ENCODE measurements around the gene CHST12.

The CHST12 gene

DNA sequence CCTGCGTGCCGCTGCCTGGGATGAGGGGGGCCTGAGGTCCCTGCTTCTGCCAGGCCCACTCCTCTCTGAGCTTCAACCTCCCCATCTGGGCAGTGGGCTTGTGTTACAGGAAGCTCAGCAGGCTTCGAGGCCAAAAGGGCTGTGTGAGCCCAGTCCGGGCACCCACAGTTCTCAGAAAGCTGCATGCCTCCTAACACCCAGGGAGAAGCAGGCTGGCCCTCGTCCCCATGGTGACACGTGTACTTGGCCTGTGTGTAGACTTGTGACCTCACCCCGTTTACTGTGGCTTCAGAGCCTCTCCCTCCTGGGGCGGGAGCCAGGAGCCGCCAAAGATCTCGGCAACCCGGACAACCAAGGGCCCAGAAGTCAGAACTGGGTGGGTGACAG, 75.0 kb downstream of the CHST12 start:
- DNase-seq (ENCODE audit: low spot score) = no peak

DNA sequence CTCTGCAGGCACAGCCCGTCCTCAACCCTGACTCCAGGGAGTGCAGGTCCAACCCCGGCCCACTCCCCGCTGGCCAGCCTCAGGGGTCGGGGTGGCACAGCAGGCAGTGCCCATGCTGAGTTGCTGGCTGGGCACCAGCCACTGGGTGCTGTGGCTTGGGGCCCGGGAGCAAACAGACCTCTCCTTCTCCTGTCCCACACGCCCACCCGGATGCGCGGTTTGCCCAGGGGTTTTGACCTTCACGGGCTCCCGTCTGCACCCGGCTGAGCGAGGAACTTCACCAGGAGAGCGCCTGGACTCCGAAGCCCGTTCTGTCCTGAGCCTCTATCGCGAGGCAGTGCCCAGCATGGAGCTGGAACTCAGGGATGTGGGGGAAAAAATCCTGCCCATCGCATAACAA, 75.4 kb downstream of the CHST12 start:
- no peak for DNase-seq (ENCODE audit: low spot score)

DNA sequence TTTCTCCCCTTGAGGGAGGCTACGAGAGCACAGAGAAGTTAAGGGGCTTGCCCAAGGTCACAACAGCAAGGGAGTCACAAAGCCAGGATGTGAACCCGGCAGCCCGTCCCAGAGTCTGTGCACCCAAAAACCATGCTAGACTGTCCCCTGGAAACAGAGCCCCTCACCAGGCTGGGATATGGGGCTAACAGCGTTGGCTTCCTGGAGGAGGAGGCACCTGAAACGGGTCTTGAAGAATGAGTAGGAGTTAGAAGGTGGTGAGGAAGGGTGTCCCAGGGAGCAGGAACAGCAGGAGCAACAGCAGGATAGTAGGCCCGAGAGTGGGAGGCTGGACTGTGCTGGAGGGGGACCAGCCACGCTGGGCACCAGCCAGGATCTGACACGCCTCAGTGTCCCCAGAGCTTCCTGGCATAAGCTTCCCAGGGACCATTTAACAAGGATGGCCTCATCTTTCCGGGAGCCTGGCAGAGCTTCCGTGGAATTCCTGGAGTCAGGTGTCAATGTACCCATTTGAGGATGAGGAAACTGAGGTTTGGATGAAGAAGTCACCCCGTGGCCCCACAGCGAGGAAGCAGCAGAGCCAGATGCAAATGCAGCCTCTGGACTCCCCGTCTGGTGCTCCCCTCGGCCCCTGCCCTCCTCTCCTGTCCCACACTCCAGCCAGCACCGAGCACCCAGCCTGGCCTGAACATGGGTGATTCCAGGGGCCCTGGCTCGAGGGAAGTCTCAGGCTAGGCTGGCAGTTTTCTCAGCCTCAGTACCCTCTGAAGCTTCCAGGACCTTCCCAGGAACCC, 76.1 kb downstream of the CHST12 start:
- DNase-seq (ENCODE audit: low spot score) = no peak

DNA sequence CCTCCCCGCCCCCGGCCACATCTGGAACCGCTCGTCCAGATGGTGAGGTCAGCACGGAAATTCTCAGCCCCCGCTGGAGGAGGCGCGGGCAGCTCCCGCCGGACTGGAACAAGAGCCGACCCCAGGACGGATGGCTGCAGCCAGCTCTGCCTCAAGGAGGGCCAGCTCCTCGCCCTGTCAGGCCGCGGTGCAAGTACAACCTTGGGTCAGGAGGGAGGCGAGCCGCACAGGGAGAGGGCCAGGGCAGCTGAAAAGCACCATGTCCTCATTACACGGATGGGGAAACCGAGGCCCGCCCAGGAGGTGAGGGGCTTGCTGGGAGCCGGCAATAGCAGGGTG, 76.6 kb downstream of the CHST12 start:
- DNase-seq (ENCODE audit: low spot score) = no peak

DNA sequence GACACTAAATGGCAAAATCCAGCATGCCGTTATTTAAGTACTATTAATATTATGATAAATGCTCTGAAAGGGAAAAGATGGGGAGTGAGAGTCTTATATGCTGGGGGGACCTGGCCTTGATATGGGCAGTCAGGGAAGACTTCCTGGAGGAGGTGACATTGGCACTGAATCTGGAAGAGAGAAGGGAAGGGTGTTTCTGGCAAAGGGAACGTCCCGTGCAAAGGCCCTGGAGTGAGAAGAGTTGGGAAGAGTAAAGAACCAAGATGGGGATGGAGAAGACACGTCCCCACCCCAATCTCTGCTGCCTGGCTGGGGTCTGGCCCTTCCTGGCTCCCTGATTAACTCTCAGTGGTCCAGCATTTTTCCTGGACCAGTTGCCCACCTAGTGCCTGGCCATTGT, 77.8 kb downstream of the CHST12 start:
- DNase-seq (ENCODE audit: low spot score) = no peak

DNA sequence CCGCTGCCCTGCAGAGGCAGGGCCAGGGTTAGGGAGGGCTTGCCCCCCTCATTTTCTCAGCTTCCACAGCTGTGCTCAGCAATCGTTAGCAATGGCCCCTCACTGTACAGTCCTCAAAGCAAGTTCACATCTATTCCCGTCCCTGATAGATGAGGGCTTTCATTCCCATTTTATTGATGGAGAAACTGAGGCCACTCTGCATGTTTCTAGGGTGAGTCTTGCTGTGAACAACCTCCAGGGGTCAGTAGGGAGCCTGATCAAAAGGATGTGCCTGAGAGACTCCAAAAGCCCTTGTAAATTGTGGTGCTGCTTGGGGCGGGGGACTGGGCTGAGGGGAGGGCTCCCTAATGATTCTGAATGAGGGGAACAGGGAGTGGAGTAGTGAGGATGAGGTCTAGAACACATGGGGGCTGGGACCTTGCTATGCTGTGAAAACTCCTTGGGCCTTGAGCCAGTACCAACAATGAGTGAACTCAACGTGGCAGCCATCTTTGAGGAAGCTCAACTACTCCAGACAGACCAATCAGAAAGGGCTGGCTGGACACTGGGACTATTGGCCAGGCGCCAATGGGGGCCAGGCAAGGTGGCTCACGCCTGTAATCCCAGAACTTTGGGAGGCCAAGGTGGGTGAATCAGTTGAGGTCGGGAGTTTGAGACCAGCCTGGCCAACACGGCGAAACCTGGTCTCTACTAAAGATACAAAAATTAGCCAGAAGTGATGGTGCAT, 79.5 kb downstream of the CHST12 start:
- DNase-seq (ENCODE audit: low spot score) = no peak

DNA sequence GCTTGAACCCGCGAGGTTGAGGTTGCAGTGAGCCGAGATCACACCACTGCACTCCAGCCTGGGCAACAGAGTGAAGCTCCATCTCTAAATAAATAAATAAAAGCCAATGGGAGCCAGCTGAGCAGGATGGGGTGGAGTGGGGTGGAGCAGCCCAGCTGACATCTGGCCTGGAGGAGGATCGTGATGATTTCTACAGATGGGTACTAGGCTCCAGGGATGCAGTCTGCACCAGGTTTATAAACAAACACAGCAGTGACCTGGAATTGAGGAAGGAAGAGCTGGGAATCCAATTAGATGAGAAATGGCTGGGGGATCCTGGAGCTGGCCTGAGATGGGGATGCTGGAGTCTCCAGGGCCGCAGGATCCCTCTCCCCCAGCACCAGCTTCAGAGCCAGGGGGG, 80.1 kb downstream of the CHST12 start:
- peak; percentile 79 for DNase-seq (ENCODE audit: low spot score)

DNA sequence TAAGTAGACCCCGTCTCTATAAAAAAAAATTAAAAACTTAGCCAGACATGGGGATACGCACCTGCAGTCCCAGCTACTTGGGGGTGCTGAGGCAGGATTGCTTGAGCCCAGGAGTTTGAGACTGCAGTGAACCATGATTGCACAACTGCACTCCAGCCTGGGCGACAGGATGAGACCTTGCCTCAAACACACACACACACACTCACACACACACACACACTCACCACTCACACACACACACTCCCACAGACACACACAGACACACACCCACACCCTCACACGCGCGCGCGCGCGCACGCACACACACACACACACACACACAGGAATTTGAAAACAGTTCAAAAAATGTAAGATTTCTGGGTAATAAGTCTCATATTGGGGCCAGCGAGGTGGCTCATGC, 81.5 kb downstream of the CHST12 start:
- DNase-seq (ENCODE audit: low spot score) = no peak

DNA sequence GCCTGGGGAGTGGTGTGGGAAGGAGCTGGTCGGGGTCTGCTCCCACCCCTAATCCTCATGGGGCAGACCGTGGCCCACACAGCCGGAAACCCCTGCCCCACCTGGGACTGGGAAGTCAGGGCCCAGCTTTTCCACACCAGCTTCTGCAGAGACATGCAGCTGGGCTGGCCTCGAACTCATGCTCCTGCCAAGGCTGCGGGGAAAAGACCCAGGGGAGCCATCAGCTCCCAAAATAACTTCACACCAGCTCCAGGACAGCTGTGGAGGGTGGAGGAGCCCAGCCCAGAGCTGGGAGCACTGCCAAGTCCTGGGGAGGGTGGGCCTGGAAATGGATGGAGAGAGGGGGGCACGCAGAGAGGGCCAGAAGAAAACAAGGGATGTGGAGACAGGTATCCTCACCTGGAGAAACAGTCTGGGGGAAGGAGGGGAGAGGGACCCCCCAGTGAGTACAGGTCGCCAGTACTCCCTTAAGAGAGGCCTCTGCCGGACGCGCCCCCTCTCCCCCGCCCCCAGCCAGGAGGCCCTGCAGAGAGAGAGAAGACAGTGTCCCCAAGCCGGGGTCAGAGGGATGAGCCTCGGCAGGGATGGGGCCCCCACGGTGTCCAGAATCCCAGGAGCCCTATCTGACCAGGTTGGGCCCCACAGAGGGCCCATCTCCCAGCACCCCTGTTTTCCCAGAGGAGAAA, 84.3 kb downstream of the CHST12 start:
- DNase-seq (ENCODE audit: low spot score) = no peak

DNA sequence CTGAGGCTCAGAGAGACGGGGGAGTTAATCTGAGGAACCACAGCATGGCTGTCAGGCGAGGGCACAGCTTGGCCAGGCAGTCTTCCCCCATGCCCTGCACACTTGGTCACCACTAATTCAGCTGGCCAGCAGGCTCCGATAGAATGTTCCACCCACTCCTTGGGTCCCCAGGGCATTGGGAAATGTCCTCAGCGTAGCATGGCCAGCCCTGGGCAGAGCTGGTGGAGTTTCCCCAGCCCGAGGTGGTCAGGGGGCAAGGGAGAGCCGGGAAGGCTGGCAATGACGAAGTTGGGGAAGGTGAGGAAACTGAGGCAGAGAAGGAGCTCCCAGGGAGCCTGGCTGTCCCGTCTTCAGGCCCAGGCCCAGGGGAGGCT, 84.8 kb downstream of the CHST12 start:
- DNase-seq (ENCODE audit: low spot score) = no peak

DNA sequence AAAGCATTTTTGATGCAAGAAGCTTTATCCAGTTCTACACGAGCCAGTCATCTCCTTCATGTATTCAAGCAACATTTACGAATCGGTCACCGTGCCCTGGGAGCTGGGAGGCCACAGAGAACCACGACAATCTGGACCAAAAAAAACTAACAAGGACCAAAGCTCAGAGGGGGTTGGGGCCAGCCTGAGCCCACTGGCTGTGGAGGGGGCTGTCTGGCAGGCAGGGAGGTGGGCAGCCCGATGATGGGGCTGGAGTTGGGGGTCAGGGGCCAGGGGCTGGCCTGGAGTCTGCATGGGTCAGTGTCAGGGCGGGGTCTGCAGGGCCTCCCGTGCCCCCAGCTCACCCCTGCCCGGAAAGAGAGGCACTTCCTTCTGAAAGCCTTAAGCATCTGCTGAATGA, 85.3 kb downstream of the CHST12 start:
- DNase-seq (ENCODE audit: low spot score) = no peak

DNA sequence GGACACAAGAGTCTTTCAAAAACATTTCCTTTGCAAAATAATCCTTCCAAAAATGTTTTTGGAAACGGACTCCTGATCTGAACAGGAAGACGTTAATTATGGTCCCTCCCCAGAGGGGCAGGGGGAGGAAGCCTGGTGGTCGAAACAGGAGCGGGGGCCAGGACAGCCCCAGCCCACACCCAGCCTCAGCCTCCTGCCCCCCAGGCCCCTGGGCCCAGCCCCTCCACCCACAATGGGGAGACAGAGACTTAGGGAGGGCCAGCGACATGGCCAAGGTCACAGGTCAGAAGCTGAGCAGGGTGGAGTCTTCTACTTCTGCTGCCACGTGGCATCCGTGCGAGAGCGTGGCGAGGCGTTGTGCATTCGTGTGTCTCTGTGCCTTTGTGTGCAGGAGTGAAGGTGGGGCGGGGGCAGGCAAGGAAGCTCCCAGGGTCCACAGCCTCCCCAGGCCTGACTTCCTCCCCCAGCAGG, 86.8 kb downstream of the CHST12 start:
- DNase-seq (ENCODE audit: low spot score) = no peak

DNA sequence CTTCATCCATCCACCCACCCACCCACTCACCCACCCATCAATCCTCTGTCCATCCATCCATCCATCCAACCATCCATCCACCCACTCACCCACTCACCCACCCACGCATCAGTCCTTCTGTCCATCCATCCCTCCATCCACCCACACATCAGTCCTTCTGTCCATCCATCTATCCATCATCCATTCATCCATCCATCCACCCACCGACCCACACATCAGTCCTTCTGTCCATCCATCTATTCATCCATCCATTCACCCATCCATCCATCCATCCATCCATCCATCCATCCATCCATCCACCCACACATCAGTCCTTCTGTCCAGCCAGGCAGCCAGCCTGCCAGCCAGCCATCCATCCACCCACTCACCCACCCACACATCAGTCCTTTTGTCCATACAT, 88.6 kb downstream of the CHST12 start:
- no peak for DNase-seq (ENCODE audit: low spot score)

DNA sequence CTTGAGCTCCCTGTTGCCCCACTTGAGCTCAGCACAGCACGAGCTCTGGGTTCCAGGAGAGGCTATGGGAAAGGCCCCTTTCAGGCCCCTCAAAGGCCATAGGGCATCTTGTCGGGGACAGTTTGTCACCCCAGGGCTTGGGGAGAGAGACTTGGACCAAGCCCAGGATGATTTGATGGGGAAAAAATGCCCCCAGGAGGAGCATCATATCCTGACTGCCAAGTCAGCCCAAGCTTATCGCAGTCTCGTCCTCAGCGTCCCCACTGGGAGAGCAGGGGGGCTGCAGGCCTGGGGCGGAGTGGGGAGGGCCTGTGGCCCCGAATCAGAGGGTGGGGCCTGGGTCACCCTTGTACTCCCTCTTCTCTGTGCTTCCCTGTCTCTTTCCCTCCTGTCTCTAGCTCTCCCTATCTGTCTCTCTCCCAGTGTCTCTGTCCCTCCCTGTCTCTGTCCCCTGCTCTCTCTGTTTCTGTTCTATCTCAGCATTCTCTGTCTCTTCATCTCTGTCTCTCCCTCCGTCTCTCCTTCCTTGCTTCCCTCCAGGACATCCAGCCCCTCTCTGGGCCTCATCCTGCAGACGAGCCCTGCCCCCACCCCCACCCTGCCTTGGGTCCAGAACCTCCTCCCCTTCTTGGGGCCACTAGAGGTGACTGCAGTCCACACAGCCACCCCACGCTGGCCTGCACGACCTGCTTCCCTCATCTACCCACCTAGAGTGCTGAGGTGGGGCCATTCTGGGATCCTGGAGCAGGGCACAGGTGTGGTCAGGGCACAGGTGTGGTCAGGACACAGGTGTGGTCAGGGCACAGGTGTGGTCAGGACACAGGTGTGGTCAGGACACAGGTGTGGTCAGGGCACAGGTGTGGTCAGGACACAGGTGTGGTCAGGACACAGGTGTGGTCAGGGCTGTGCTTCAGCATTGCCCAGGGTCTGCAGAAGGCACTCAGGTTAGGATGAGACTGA, 90.1 kb downstream of the CHST12 start:
- DNase-seq (ENCODE audit: low spot score) = no peak

DNA sequence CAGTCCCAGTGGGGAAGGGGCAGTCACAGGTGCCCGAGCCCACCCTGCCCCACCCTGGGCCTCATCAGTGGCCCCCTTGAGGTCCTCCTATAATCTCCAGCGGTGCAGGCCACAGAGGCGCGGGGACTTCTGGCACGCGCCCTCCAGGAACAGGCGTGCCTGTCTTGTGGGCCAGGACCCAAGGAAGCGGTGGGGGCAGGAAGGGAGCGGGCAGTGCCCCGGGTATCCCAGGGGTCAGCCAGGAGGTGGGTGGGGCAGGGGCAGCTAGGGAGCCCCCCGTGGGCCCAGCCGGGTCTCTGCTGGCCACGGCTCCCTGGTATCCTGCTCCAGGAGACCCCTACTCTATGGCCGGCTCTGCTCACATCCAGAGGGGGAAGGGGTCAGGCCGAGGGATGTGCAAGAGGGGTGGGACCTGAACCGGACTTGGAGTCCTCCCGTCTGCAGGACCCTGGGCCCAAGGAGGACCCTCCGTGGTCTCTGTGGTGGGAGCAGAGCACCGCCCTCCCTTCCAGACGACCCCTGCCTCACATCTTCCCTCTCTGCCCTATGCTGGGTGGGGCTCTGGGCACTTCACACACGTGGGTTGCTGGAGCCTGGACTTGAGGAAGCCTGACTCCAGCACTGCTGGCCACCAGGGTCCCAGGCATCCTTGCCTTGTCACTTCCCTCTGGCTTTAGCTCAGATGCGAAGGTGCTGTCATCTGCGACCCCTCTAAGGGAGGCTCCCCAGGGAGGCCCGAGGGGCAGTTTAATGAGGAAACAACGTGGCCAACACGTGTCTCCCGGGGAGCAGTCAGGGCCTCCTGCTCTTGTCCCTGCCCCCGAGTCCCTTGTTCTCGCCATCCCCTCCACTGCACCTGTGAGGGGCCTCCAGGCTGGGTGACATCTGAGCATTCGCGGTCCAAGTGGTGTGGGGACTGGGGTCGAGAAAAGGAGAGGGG, 91.0 kb downstream of the CHST12 start:
- DNase-seq (ENCODE audit: low spot score) = peak; percentile 43

DNA sequence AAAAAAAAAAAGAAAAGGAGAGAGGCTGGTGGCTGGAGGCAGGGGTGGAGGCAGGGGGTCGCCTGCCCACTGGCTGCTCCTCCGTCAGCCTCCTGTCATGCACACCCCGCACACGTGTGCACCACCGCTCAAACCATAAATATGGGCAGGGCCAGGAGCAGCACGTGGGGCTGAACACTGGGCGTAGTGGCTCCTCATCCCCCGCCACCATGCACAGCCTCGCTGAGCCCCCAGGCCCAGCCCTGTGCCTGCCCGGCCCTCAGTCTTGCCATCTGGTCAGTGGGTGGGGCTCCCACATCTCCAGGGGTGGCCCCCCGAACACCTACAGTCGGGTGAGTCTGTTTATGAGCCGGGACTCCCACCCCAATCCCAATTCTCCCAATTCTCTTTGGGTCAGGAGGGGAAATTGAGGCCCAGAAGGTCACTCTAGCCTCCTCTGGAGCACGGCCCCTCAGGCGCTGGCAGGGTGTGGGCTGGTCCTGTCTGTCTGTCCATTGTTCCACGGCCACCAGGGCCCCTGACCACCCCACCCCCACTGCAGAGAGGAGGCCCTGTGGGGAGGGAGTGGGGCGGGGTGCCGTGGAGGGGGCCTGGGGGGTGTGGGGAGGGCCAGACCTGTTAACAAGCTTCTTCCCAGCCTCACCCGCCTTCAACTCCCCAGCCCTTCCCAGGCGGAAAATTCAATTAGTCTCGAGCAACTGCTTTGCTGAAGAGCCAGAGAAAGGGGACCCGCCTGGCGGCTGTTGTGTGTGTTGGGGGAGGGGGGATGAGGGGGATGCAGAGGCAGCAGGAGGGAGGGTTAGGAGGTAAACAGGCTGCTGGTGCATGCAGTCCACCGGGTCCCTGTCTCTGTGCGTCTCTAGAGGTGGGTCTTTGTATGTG, 92.2 kb downstream of the CHST12 start:
- peak; percentile 96 for DNase-seq (ENCODE audit: low spot score)

DNA sequence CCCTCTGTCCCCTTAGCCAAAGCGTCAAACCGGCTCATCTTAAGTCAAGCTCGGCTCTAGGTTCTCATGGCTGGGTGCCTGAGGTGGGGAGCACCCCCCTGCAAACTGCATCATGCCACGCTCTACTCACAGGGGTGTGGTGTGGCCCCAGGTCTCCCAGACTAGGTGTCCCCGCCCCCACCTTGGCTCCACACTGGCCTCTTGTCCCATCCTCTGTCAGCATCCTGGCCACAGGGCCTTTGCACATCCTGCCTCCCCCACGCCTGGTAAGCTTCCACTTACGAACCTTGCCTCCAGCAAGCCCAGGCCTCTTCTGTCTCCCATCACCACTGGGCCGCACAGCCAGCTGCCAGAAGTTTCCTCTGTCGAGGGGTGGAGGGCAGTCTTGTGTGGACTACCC, 93.0 kb downstream of the CHST12 start:
- DNase-seq (ENCODE audit: low spot score) = no peak

DNA sequence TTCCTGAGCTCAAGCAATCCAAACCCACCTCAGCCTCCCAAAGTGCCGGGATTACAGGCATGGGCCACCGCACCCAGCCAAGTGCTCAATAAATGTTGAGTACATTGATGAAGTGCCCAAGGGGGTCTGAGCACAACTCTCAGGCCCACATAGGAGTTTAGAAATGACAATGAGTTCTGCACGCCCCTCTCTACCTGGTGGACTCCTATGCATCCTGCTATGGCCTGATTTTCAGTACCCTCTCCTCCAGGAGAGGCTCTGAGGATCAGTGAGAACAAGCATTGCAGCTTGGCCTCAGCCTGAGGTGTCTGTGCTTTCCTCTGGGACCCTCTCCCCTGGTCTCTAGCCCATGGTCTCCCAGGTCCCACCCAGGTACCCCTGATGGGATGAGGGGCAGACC, 93.7 kb downstream of the CHST12 start:
- no peak for DNase-seq (ENCODE audit: low spot score)

All from SK-N-DZ (cell line).